ENCODE measurements around the gene MST1. TPM values are rescaled to one million over a fixed set of nuclear protein-coding genes. Genes with fewer than 3 reads are reported as not detected.

The MST1 gene
- total and polyA plus RNA-seq, 2 of the 4 experiments (the other 2 are of a cell fraction): 1.3 to 13.0 TPM

DNA sequence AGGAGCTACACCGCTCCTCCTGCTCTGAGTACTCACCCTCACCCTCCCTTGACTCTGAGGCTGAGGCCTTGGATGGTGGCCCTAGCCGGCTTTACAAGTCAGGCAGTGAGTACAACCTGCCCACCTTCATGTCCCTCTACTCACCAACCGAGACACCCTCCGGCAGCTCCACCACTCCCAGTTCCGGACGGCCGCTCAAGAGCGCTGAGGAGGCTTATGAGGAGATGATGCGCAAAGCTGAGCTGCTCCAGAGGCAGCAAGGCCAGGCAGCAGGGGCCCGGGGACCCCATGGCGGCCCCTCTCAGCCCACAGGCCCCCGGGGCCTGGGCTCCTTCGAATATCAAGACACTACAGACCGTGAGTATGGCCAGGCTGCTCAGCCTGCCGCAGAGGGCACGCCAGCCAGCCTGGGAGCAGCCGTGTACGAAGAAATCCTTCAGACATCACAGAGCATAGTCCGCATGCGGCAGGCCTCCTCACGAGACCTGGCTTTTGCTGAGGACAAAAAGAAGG lies 36.3 kb downstream of the MST1 start:
- H3K18ac ChIP-seq (ENCODE audit: low read depth, low read length): no peak overlapping the region
- no peak overlapping the region for H4K8ac ChIP-seq (ENCODE audit: low read depth in 2 of 2, low read length in 2 of 2)
- H3K9me1 ChIP-seq (ENCODE audit: insufficient read depth, low read length): peaks cover 3% of the 10 kb centered on the region; the same call in 1 of the 2 replicates
- in situ Hi-C loops (cut with MboI; ENCODE audit: low sequenced_read_pairs) (no loop called here), dilution Hi-C loops (cut with HindIII; ENCODE audit: low sequenced_read_pairs, unreplicated experiment) (no loop called here), intact Hi-C loops (cut with micrococcal nuclease) (no loop called here)
- H3K14ac ChIP-seq (replicated peaks; ENCODE audit: low read depth, low read length): no peak overlapping the region
- ChIA-PET POLR2A (ENCODE audit: unreplicated experiment) (no interaction called here), CTCF (no interaction called here)
- H2BK120ac ChIP-seq (ENCODE audit: low read depth, low read length): no peak overlapping the region
- no peak overlapping the region for H3K23ac ChIP-seq (ENCODE audit: low read depth, low read length)
- peaks cover 33% of the 10 kb centered on the region for H3K27me3 ChIP-seq (ENCODE audit: control insufficient read depth, insufficient read depth, low read length)
- no peak overlapping the region for H2AK9ac ChIP-seq (replicated peaks; ENCODE audit: low read depth, low read length, poor library complexity)
- H3K56ac ChIP-seq (ENCODE audit: extremely low read depth, insufficient read depth, low read length): no peak overlapping the region
- no peak overlapping the region for H2AK5ac ChIP-seq (ENCODE audit: low read depth, low read length)
- H3K4me1 ChIP-seq (ENCODE audit: control insufficient read depth, insufficient read depth, low read length): no peaks in the 10 kb centered on the region
- no TSS peak for BruUV-seq (replicated peaks)
- no peaks in the 10 kb centered on the region for H3K9me3 ChIP-seq (ENCODE audit: control insufficient read depth, insufficient read depth, low read length)
- ATAC-seq (ENCODE audit: low read depth) (no peak), DNase-seq (no peak)
- no peak overlapping the region for H2BK20ac ChIP-seq (ENCODE audit: low read depth, low read length)
- H4K20me1 ChIP-seq (ENCODE audit: insufficient read depth, low read length): no peaks in the 10 kb centered on the region
- no peak overlapping the region for H3K4me3 ChIP-seq (ENCODE audit: insufficient read depth, low read depth, low read length)
- no peak overlapping the region for H2AFZ ChIP-seq (replicated peaks; ENCODE audit: low read length, poor library complexity)
- H2BK15ac ChIP-seq (ENCODE audit: low read depth, low read length): no peak overlapping the region
- H2BK5ac ChIP-seq (ENCODE audit: low read depth, low read length, poor library complexity, severe bottlenecking): no peak overlapping the region
- no peak overlapping the region for H4K91ac ChIP-seq (ENCODE audit: insufficient read depth, low read depth, low read length)
- no peaks in the 10 kb centered on the region for H3K79me1 ChIP-seq (ENCODE audit: low read depth in 1 of 2, low read length in 2 of 2)
- no peak overlapping the region for H3K4me2 ChIP-seq (ENCODE audit: low read depth, low read length)
- H3K4ac ChIP-seq (ENCODE audit: low read depth, low read length): no peak overlapping the region
- H3K9ac ChIP-seq (ENCODE audit: low read depth, low read length): no peak overlapping the region
- WGBS, 2 experiments (ENCODE audit: extremely low coverage in 2 of 2, insufficient read length in 1 of 2): 40% methylated on average over 1 of the region's 21 CpGs; no CpG with 5 or more reads in 1 of the 2 experiments
- H3K27ac ChIP-seq (ENCODE audit: insufficient read depth, low read length): no peak overlapping the region
- no peak for TF ChIP-seq CHD1 (IDR thresholded peaks at IDR 0.05; ENCODE audit: low read depth, low read length)
- no peak for TF ChIP-seq MXI1 (IDR thresholded peaks at IDR 0.05; ENCODE audit: borderline replicate concordance, low read depth, low read length)
- no peak for TF ChIP-seq SMC3 (IDR thresholded peaks at IDR 0.05; ENCODE audit: low read depth, low read length)
- TF ChIP-seq RAD21 (IDR thresholded peaks at IDR 0.05; ENCODE audit: low read length): no peak
- TF ChIP-seq MAFK (IDR thresholded peaks at IDR 0.05; ENCODE audit: low read depth, low read length): no peak
- no peak for TF ChIP-seq CEBPB (IDR thresholded peaks at IDR 0.05; ENCODE audit: low read depth, low read length)
- TF ChIP-seq RFX5 (IDR thresholded peaks at IDR 0.05; ENCODE audit: low read depth, low read length): no peak
- H4K5ac ChIP-seq (ENCODE audit: low read depth, low read length): no peak overlapping the region
- no peaks in the 10 kb centered on the region for H3K36me3 ChIP-seq (ENCODE audit: control insufficient read depth, insufficient read depth, low read length)
